H9 (cell line): ENCODE measurements around the gene CCNY. TPM values are rescaled to one million over a fixed set of nuclear protein-coding genes. Genes with fewer than 3 reads are reported as not detected.

Experiments
- DNase-seq: peaks from one replicate; pipeline ENCODE4 v3.0.0-alpha.2; 2017
- H2AFZ ChIP-seq: one replicate; pipeline ENCODE4 v1.6.1; 2013; ENCODE audit warnings: mild to moderate bottlenecking, low read length, control low read depth, moderate library complexity
- H2AK5ac ChIP-seq: 2 replicates; pipeline ENCODE4 v1.6.1; 2013; ENCODE audit warnings: low read length, control low read depth, mixed read lengths; ENCODE audit not compliant: insufficient read length
- H2BK120ac ChIP-seq: one replicate; pipeline ENCODE4 v1.6.1; 2013; ENCODE audit warnings: low read depth, mild to moderate bottlenecking, low read length, control low read depth, inconsistent platforms; ENCODE audit not compliant: poor library complexity, severe bottlenecking
- H2BK12ac ChIP-seq: 2 replicates; pipeline ENCODE4 v1.6.1; 2013; ENCODE audit warnings: low read length, control low read depth, mixed read lengths, low read depth; ENCODE audit not compliant: insufficient read length
- H2BK15ac ChIP-seq: 2 replicates; pipeline ENCODE4 v1.6.1; 2013; ENCODE audit warnings: low read depth, low read length, control low read depth
- H2BK20ac ChIP-seq: one replicate; pipeline ENCODE4 v1.6.1; 2013; ENCODE audit warnings: low read depth, mild to moderate bottlenecking, low read length, control low read depth, inconsistent platforms; ENCODE audit not compliant: poor library complexity, severe bottlenecking
- H2BK5ac ChIP-seq: 2 replicates; pipeline ENCODE4 v1.6.1; 2013; ENCODE audit warnings: low read length, control low read depth, mixed read lengths; ENCODE audit not compliant: insufficient read length
- H3K14ac ChIP-seq: 2 replicates; pipeline ENCODE4 v1.6.1; 2013; ENCODE audit warnings: low read length, control low read depth; ENCODE audit not compliant: insufficient read depth
- H3K18ac ChIP-seq: 2 replicates; pipeline ENCODE4 v1.6.1; 2013; ENCODE audit warnings: low read depth, mild to moderate bottlenecking, mixed read lengths, low read length, control low read depth; ENCODE audit not compliant: insufficient read length
- H3K23ac ChIP-seq: 2 replicates; pipeline ENCODE4 v1.6.1; 2013; ENCODE audit warnings: low read length, control low read depth, mixed read lengths, low read depth; ENCODE audit not compliant: insufficient read length
- H3K23me2 ChIP-seq: 2 replicates; pipeline ENCODE4 v1.6.1; 2013; ENCODE audit warnings: low read depth, mild to moderate bottlenecking, mixed read lengths, low read length, control low read depth; ENCODE audit not compliant: insufficient read length, poor library complexity, severe bottlenecking
- H3K27ac ChIP-seq: 2 replicates; pipeline ENCODE4 v1.5.1; 2013; ENCODE audit warnings: low read length, control low read depth, mixed read lengths, low read depth; ENCODE audit not compliant: insufficient read length
- H3K27me3 ChIP-seq: 2 replicates; pipeline ENCODE4 v1.6.1; 2013; ENCODE audit warnings: low read length, control low read depth, inconsistent platforms; ENCODE audit not compliant: insufficient read depth
- H3K4ac ChIP-seq: 2 replicates; pipeline ENCODE4 v1.6.1; 2013; ENCODE audit warnings: low read depth, mild to moderate bottlenecking, control low read depth, inconsistent platforms, low read length, moderate library complexity
- H3K4me1 ChIP-seq: 2 replicates; pipeline ENCODE4 v1.6.1; 2013; ENCODE audit warnings: low read length, control low read depth, inconsistent platforms; ENCODE audit not compliant: insufficient read depth
- H3K4me2 ChIP-seq: 2 replicates; pipeline ENCODE4 v1.6.1; 2013; ENCODE audit warnings: low read length, control low read depth, mixed read lengths; ENCODE audit not compliant: insufficient read length, insufficient read depth
- H3K56ac ChIP-seq: 2 replicates; pipeline ENCODE4 v1.6.1; 2013; ENCODE audit warnings: low read depth, mild to moderate bottlenecking, mixed read lengths, low read length, control low read depth; ENCODE audit not compliant: insufficient read length
- H3K79me1 ChIP-seq: 2 replicates; pipeline ENCODE4 v1.6.1; 2013; ENCODE audit warnings: low read depth, mild to moderate bottlenecking, moderate library complexity, low read length, control low read depth, inconsistent platforms; ENCODE audit not compliant: insufficient read depth, poor library complexity, severe bottlenecking
- H3K79me2 ChIP-seq: 2 replicates; pipeline ENCODE4 v1.6.1; 2013; ENCODE audit warnings: low read length, control low read depth, inconsistent platforms; ENCODE audit not compliant: insufficient read depth
- H3K9ac ChIP-seq: 2 replicates; pipeline ENCODE4 v1.6.1; 2013; ENCODE audit warnings: low read length, control low read depth, mixed read lengths; ENCODE audit not compliant: insufficient read length; ENCODE audit errors: extremely low read depth
- H3K9me3 ChIP-seq: one replicate; pipeline ENCODE4 v1.6.1; 2013; ENCODE audit warnings: low read depth, low read length, inconsistent platforms; ENCODE audit not compliant: control insufficient read depth
- H3T11ph ChIP-seq: one replicate; pipeline ENCODE4 v1.6.1; 2013; ENCODE audit warnings: mild to moderate bottlenecking, low read length, control low read depth, inconsistent platforms
- H4K20me1 ChIP-seq: one replicate; pipeline ENCODE4 v1.6.1; 2013; ENCODE audit not compliant: control insufficient read depth, insufficient read length, insufficient read depth
- H4K5ac ChIP-seq: 2 replicates; pipeline ENCODE4 v1.6.1; 2013; ENCODE audit warnings: low read depth, mild to moderate bottlenecking, mixed read lengths, low read length, control low read depth; ENCODE audit not compliant: insufficient read length
- H4K8ac ChIP-seq: replicated peaks from 2 replicates; pipeline ENCODE4 v1.6.1; 2013; ENCODE audit warnings: low read length, control low read depth, mixed read lengths, low read depth; ENCODE audit not compliant: insufficient read length
- H4K91ac ChIP-seq: 2 replicates; pipeline ENCODE4 v1.6.1; 2013; ENCODE audit warnings: low read depth, mild to moderate bottlenecking, moderate library complexity, mixed read lengths, low read length, control low read depth; ENCODE audit not compliant: insufficient read length
- H3K27ac Mint-ChIP-seq, 3 experiments: 2 replicates in 2 of 3; 3 replicates in 1 of 3; pipeline ENCODE4 v1.8.0; 2020 to 2021; ENCODE audit warnings: mixed read lengths in 3 of 3, mild to moderate bottlenecking in 1 of 3, moderate library complexity in 1 of 3
- H3K27me3 Mint-ChIP-seq: 2 replicates; pipeline ENCODE4 v1.8.0; 2021; ENCODE audit warnings: low read depth, mild to moderate bottlenecking, moderate library complexity, mixed read lengths
- H3K36me3 Mint-ChIP-seq, 3 experiments: 2 replicates in 2 of 3; 3 replicates in 1 of 3; pipeline ENCODE4 v1.8.0; 2020 to 2021; ENCODE audit warnings: low read depth in 3 of 3, mixed read lengths in 3 of 3; ENCODE audit not compliant: insufficient read depth in 1 of 3
- H3K4me1 Mint-ChIP-seq, 2 experiments: 2 replicates each; pipeline ENCODE4 v1.8.0; 2020; ENCODE audit warnings: mixed read lengths in 2 of 2
- H3K4me3 Mint-ChIP-seq, 2 experiments: 2 replicates in 1 of 2; 3 replicates in 1 of 2; pipeline ENCODE4 v1.8.0; 2020 to 2021; ENCODE audit warnings: mild to moderate bottlenecking in 2 of 2, mixed read lengths in 2 of 2, moderate library complexity in 1 of 2
- H3K9me3 Mint-ChIP-seq, 2 experiments: 2 replicates in 1 of 2; 3 replicates in 1 of 2; pipeline ENCODE4 v1.8.0; 2020; ENCODE audit warnings: mild to moderate bottlenecking in 2 of 2, mixed read lengths in 2 of 2, moderate library complexity in 1 of 2
- WGBS: extraction: QIAGEN DNeasy Blood & Tissue Kit; methylation state at CpG from one replicate; pipeline ENCODE4 v1.1.7; 2013; ENCODE audit warnings: missing lambda C conversion rate, low lambda C conversion rate, mixed read lengths; ENCODE audit not compliant: insufficient read length; ENCODE audit errors: extremely low coverage; 5-methylcytosine and 5-hydroxymethylcytosine counted together
- total RNA-seq: library from RNA; stranded (reverse); gene quantifications from 2 replicates; pipeline ENCODE4 v1.2.1, GENCODE V29; 2021
- TF ChIP-seq, protein P1 (sequence below): fragments of 200-600 bp; sonication (generic); conservative IDR thresholded peaks from 3 replicates; pipeline ENCODE4 v1.8.0; 2021; ENCODE audit warnings: antibody characterized with exemption, mild to moderate bottlenecking

Gene CCNY
- total RNA-seq, 1 experiment from 2014 or later, result 62.1 TPM

DNA sequence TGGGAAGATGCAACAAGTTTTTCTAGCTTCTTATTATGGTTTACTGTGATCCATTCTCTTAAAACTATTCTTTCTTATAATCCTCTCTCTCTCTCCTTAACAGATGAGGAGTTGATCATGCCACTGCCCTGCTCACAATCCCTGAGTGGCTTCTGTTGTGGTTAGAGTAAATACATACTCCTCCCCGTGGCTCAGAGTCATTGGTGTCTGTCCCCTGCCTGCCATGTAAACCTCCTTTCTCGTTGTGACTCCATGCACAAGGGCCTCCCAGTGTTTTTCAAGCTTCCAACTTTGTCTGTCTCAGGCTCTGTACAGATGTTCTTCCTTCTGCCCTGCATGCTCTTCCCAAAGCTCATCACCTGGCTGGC lies 20.4 kb downstream of the CCNY start:
- no peak overlapping the region for H3K27ac ChIP-seq
- H3K23me2 ChIP-seq, result no peaks in the 10 kb centered on the region
- Mint-ChIP-seq H3K36me3 (no peaks in the 10 kb centered on the region), H3K9me3 (no peaks in the 10 kb centered on the region), H3K27ac (no peak overlapping the region), H3K4me3 (no peak overlapping the region), H3K4me1 (peaks cover 18 to 22% of the 10 kb centered on the region in 2 experiments), H3K27me3 (no peaks in the 10 kb centered on the region)
- no peak overlapping the region for H2BK20ac ChIP-seq
- no peaks in the 10 kb centered on the region for H3K27me3 ChIP-seq
- no peak overlapping the region for H4K91ac ChIP-seq
- no peak overlapping the region for H3K14ac ChIP-seq
- peaks cover 3% of the 10 kb centered on the region; the same call in 1 of the 2 replicates for H3K4me1 ChIP-seq
- no peak overlapping the region for H3K56ac ChIP-seq
- no peak for DNase-seq
- H2BK15ac ChIP-seq, result no peak overlapping the region
- H4K5ac ChIP-seq, result no peak overlapping the region
- no peaks in the 10 kb centered on the region for H4K20me1 ChIP-seq
- no peaks in the 10 kb centered on the region for H3K9me3 ChIP-seq
- no peak overlapping the region for H2BK120ac ChIP-seq
- H4K8ac ChIP-seq, result no peak overlapping the region
- H3K23ac ChIP-seq, result no peak overlapping the region
- no peak overlapping the region for H3K4me2 ChIP-seq
- WGBS, result no CpG with 5 or more reads among the region's 2 CpGs
- H3K79me1 ChIP-seq, result peaks cover 14% of the 10 kb centered on the region
- no peak overlapping the region for H3K9ac ChIP-seq
- TF ChIP-seq, protein P1, sequence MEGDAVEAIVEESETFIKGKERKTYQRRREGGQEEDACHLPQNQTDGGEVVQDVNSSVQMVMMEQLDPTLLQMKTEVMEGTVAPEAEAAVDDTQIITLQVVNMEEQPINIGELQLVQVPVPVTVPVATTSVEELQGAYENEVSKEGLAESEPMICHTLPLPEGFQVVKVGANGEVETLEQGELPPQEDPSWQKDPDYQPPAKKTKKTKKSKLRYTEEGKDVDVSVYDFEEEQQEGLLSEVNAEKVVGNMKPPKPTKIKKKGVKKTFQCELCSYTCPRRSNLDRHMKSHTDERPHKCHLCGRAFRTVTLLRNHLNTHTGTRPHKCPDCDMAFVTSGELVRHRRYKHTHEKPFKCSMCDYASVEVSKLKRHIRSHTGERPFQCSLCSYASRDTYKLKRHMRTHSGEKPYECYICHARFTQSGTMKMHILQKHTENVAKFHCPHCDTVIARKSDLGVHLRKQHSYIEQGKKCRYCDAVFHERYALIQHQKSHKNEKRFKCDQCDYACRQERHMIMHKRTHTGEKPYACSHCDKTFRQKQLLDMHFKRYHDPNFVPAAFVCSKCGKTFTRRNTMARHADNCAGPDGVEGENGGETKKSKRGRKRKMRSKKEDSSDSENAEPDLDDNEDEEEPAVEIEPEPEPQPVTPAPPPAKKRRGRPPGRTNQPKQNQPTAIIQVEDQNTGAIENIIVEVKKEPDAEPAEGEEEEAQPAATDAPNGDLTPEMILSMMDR, result no peak
- H2BK5ac ChIP-seq, result no peak overlapping the region
- no peak overlapping the region for H2AK5ac ChIP-seq
- no peak overlapping the region for H3K18ac ChIP-seq
- no peak overlapping the region for H3T11ph ChIP-seq
- no peak overlapping the region for H3K4ac ChIP-seq
- H2BK12ac ChIP-seq, result no peak overlapping the region
- H3K79me2 ChIP-seq, result peaks cover 9% of the 10 kb centered on the region; the same call in 1 of the 2 replicates
- H2AFZ ChIP-seq, result no peak overlapping the region
